B cell (primary cell): ENCODE measurements around the gene HEG1.

Experiments
- CTCF ChIP-seq: fragments of 200-600 bp; IDR thresholded peaks from one replicate; pipeline ENCODE4 v1.8.0; 2022; ENCODE audit warnings: antibody characterized with exemption, mild to moderate bottlenecking
- EZH2 ChIP-seq: IDR thresholded peaks from 2 replicates; pipeline ENCODE4 v1.6.1; 2012; ENCODE audit warnings: borderline replicate concordance, low read depth, mild to moderate bottlenecking, moderate library complexity, low read length; ENCODE audit not compliant: insufficient read depth, poor library complexity, severe bottlenecking

GRCh38 chr3:125039131-125040100 is 16.4 kb downstream of the HEG1 start:
- TF ChIP-seq CTCF: no peak
- no peak for TF ChIP-seq EZH2
